NCI-H510A treated with DMSO at 0.1 percent for 48 hours (cell line): ENCODE data around the gene TNFAIP1.

Experiments used
- DNase-seq: peaks from one replicate; lab custom pipeline; 2025; lab: John Stamatoyannopoulos, UW

TNFAIP1 gene

GRCh38 chr17:28345419-28346198, 10.0 kb downstream of the TNFAIP1 start:
- no peak for DNase-seq

DNA sequence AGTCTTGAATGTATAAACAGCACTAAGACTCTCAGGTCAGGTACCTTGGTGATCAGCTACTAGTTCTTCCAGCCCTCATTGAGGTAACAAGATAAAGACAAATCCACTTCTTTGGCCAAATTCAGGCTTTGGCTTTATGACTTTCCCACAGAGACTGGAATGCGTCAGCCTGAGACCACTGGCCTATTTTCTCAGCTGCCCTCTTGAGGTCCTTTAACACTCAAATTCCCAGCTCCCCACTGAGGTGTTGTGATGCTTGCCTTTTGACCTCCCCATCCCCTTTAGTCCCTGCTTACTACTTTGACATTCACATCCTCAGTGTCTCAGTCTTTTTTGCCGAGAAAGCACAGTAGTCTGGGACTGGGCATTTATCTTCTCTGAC, 10.6 kb downstream of the TNFAIP1 start:
- no peak for DNase-seq

GRCh38 chr17:28346746-28347246, 11.2 kb downstream of the TNFAIP1 start:
- DNase-seq, result no peak

- DNase-seq, result no peak
Measured at GRCh38 chr17:28347261-28347891, 11.8 kb downstream of the TNFAIP1 start.

- no peak for DNase-seq
Measured at GRCh38 chr17:28348979-28349378, 13.4 kb downstream of the TNFAIP1 start.

DNA sequence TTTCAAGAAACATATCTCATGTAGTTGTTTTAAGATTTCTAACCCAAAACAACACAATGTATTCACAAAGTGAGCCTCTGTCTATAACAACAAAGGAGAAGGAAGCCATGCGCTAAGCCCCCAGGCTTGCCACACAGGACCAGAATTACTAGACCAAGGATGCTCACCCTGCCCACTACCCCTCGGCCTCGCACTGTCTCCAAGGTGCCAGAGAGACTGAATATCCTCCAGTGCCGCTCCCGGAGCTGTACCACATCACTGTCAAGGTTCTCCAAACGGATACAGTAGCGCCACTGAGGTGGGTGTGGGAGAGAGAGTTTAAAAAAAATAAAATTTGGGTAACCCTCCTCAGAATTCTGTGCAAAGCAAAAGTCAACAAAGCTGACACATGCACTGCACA, 14.7 kb downstream of the TNFAIP1 start:
- DNase-seq, result no peak

- peak; percentile 83 for DNase-seq
Measured at GRCh38 chr17:28357061-28357900, 21.7 kb downstream of the TNFAIP1 start, which contains the start of gene POLDIP2. Gene POLDIP2, minus strand, starts transcription at chr17:28357527. Its CDS starts 79 bp downstream, at chr17:28357448.

DNA sequence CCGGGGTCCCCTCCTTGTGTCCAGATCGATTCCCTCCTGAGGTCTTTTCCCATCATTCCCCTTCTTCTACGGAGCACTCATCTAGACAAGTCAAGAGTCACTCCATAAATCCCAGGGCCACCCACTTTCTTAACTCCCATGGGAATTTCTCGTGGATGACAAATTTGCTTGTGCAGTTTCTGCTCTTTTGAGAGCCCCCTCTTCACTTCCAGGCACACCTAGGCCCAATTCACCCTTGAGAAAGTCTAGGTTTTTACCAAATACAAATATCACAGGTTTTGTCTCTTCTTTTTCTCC, 22.3 kb downstream of the TNFAIP1 start:
- DNase-seq, result no peak

- no peak for DNase-seq
Measured at GRCh38 chr17:28363186-28363585, 27.6 kb downstream of the TNFAIP1 start.

DNA sequence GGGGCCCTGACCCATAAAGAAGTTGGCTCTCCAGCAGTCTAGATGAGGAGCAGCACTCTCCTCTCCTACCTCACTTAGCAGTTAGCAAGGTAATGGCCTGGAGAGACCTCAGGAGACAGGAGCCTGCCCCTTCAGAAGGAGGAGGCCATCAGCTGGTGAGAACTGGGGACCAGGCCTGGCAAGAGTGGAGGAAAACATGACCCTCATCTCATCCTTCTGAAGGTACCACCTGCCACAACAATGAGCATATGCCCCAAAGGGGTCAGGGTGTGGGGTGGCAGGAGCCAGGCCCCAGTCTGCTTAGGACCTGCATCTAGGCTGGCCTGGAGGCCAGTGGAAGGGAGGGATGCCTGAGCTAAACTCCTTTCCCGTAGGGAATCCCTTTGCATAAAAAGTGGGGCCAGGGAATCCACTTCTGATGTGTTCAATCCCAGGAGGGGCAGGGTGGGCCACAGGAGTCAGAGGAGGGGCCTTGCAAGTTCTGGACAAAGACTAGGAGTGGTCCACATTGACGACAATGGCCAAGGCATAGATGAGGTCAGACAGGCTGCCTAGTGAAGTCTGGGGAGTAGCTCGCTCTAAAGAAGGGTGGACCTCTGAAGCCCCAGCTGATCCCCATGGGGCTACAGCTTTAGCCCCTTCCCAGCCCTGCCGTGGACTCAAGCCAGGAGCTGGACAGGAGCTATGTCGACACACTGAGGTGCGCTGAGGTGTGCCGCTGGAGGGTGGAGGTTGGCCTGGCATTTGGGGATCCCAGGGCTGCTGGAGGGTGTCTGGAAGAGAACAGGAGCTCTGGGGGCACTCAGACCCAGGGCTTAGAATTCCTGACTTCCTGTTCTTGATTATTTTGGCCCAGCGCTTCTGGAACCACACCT, 28.5 kb downstream of the TNFAIP1 start:
- no peak for DNase-seq

DNA sequence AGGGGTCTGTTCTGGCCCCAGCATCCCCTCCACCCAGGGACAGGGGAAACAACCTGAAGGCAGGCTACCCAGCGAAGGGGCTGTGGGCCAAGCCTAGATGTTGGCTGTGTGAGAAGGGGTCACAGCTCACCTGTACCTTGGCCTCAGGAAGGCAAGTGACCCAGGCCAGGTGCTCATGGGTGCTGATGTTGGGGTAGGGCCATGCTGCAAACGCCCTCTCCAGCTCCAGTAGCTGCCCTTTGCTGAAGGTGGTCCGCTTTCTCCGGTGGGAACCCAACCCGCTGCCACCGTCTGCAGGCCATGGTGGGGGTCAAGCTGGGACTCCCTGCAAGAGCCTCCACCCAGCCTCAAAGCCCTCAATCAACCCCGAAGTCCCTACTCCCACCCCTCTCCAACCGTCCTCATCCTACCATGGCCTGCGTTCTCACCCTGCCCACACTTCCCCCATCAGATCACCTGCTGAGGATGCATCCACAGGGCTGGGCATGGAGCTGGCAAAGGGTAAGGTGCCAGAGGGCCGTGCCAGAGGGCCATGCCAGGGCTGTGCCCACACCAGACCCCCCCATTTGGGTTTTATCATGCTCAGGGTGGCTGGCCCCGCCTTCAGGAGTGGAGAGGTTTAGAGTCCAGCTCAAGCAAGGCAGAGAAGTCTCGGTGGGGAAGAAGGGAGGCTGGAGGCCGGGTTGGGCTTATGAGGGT, 29.3 kb downstream of the TNFAIP1 start, which contains the start of gene SEBOX:
TSS of gene SEBOX (minus strand) at position 535 of the 699 bp plus-strand sequence. CDS start at position 487, 48 bp downstream.
- DNase-seq, result no peak

GRCh38 chr17:28365487-28365886, 29.9 kb downstream of the TNFAIP1 start:
- DNase-seq, result no peak

DNA sequence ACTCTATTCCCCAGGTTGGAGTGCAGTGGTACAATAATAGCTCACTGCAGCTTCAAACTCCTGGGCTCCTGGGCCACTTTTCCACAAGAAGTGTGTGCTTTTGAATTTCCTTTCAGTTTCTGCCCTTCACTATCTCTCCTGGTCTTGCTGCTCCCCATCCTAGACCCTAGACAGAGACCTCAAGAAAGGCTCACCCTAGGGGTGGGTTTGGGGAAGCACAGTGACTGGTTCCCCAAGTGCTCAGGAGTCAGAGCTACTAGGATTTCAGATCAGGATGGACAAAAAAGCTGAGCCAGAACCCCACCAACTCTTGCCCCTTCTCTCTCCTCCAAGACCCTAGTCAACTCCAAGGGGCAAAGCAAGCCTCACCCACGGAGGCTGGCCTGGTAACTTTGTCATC, 31.0 kb downstream of the TNFAIP1 start:
- DNase-seq, result no peak

DNA sequence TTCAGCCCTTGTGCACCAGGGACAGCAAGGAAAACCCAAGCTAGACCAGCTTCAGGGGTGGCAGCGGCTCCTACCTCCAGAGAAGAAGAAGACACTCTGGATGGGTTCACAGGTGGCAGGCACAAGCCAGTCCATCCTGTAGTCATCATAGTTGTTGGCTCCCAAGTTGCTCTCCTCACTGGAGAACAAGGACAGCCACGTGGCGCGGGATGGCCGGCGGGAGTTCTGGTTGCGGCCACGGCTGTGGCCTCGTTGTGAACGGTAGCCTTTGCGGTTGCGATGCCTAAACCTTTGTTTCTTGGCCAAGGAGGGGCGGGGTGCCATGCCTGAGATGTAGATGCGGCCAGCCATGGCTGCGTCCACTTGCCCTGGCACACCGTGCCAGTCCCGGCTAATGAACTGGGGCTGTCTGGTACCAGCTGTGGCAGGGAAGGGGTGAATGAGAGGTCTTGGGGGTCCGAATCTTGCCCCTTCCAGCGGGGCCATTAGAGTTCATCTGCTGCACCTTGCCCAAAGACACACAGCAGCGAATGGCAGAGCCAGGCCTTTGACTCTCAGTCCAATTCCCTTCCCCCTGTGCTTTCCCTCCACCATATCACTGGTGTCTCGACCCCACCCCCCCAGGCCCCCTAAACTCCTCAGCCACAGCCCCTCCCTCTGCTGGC, 32.2 kb downstream of the TNFAIP1 start:
- DNase-seq, result no peak

DNA sequence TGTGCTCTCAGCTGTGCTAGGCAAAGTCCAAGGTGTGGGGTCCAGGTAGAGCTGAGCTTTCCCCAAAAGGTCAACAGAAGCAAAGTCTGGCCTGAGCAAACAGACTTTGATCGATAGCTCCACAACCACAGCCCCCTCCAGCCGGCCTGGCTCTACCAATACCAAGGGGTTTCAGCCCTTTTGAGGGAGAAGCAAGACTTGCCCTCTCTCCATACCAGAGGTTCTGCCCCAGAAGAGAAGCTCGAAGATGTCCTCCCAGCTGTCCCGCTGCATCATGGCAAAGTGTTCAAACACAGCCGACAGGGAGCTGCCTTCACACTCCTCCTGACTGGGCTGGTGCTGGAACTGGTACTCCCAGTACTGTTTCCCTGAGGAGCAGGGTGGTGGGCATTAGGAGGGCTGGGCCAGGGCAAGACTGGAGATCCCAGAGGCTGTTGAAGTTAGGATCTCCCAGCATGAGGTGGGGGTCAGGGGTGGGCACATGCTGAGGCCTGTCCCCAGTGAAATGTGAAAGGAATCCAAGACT, 32.8 kb downstream of the TNFAIP1 start:
- no peak for DNase-seq

- no peak for DNase-seq
Measured at GRCh38 chr17:28368915-28369683, 33.5 kb downstream of the TNFAIP1 start.

- DNase-seq, result no peak
Measured at GRCh38 chr17:28369684-28370034, 34.1 kb downstream of the TNFAIP1 start.

DNA sequence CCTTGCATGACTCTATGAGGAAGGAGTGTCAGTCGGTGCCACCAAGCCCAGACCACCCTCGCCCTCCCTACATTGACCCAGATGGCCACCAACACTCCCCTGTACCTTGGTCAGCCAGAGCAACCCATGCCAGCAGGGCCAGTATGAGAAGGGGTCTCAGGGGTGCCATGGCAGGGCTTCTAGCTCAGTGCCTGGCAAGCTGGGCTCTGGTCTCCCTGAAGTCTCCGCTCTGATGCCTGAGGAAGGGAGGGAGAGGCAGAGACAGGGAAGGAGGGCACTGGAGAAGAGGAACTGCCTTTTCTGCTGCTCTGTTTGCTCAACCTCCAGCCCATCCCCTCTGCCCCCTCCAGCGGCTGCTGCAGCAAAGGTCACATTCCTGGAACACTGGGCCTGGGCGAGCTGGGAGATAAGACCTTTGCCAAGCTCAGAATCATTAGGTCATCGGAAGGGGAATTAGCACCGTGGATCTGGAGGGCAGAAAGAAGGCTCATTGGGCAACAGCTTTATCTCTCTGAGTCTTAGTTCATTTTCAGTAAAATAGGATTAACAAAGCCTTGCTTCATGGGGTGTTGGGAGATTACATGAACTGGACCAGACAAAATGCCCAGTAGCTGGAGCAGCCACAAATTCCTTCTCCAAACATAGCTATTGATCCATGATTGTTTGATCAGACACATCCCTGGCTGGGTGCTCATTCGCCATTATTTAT, 34.6 kb downstream of the TNFAIP1 start, which contains the start of gene VTN:
TSS of gene VTN (minus strand) at position 273 of the 709 bp plus-strand sequence. CDS start at position 169, 104 bp downstream.
- DNase-seq, result peak; percentile 26

GRCh38 chr17:28370744-28371103, 35.2 kb downstream of the TNFAIP1 start:
- DNase-seq, result no peak
